HG03442 (cell line): ENCODE results near the gene DDR1.
"Not testable (repeated sequence)": the region's sequence is repeated elsewhere in the genome, so short reads cannot be mapped to it uniquely, and the experiment has no call there.

ENCODE experiments used
- ATAC-seq: cut with Tn5 transposase; IDR thresholded peaks from one replicate; pipeline ENCODE4 v1.9.1; 2021; ENCODE audit warnings: mild to moderate bottlenecking, moderate library complexity; ENCODE audit not compliant: unreplicated experiment

Gene DDR1

DNA sequence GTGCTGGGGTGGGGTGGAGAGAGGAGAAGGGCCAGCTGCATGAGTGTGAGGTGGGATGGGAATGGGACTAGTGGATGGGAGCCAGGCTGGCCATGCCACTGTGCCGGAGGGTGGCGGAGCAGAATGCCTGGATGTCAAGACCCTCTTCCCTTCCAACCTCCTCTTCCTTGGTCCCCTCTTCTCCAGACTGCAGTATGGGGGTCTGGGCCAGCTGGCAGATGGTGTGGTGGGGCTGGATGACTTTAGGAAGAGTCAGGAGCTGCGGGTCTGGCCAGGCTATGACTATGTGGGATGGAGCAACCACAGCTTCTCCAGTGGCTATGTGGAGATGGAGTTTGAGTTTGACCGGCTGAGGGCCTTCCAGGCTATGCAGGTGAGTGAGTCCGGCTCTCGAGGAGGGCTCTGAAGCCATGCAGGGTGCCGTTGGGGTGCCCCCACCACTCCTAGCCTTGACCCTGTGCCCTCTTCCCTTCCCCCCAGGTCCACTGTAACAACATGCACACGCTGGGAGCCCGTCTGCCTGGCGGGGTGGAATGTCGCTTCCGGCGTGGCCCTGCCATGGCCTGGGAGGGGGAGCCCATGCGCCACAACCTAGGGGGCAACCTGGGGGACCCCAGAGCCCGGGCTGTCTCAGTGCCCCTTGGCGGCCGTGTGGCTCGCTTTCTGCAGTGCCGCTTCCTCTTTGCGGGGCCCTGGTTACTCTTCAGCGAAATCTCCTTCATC, 7.7 kb downstream of the DDR1 start:
- ATAC-seq = no peak

DNA sequence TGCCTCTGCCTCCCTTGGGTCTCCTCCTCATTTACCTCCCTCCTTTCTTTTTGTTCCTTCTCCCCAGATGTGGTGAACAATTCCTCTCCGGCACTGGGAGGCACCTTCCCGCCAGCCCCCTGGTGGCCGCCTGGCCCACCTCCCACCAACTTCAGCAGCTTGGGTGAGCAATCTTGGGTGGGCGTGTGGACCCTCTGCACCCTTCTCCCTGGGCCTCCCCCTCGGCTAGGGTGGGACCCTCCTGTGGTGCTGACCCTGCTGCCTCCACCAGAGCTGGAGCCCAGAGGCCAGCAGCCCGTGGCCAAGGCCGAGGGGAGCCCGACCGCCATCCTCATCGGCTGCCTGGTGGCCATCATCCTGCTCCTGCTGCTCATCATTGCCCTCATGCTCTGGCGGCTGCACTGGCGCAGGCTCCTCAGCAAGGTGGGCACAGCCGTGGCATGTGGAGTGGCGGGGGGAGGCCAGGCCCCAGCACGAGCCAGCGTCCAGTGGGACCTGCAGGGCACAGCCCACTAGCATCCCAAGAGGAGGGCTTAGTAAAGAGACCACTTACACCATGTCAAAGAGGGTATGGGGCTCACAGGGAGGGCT, 8.8 kb downstream of the DDR1 start:
- no peak for ATAC-seq

DNA sequence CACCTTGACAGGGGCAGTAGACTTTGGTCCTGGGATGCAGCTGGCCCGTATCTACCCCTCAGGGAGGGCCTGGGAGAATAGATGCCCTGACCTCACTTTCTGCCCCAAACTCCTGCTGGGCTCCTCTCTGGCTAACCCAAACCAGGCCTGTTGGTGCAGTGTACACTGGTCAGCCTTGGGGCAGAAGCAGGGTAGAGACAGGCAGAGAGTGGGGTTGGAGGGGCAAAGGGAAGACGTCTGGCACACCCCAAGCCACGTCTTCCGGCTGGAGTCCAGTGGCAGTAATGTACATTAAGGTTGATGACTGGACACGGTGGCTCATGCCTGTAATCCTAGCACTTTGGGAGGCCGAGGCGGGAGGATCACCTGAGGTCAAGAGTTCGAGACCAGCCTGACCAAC, 9.3 kb downstream of the DDR1 start:
- ATAC-seq = no peak

DNA sequence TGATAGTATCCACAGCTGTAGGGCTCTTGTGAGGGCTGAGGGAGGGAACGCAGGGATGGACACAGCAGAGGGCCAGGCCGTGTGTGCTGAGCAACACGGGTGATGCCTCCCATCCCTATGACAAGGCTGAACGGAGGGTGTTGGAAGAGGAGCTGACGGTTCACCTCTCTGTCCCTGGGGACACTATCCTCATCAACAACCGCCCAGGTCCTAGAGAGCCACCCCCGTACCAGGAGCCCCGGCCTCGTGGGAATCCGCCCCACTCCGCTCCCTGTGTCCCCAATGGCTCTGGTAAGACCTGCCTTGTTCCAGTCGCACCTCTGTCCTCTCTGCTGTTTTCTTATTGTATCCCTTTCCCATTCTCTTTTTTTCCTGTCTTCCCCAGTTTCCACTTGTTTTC, 10.1 kb downstream of the DDR1 start:
- no peak for ATAC-seq

DNA sequence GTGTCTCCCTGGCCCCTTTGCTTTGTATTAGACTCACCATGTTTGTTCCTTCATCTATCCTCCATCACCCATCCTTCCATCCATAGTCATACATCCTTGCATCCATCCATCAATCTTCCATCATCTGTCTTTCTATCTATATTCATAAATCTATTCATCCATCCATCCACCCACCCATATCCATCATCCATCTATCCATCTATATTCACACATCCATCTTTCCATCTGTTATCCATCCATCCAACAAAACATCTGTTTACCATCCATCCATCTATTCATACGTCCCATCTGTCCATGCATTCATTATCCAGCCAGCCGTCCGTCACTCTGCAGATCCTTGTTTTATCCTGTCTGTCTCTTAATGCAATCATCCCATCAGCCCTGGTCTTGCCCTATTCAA, 10.6 kb downstream of the DDR1 start:
- no peak for ATAC-seq

DNA sequence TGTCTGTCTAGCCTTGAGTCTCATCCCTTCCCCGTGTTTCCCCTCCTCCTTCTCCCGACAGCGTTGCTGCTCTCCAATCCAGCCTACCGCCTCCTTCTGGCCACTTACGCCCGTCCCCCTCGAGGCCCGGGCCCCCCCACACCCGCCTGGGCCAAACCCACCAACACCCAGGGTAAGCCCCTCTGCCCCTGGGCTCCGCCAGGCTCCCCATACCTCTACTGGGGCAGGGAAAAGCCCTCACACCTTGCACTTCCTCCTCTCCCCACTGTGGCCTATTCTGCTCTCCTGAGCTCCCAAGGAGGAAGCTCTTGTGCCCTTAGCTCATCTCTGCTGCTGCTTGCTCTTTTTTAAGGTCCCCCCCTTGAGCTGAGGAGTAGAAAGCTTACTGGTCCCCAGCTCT, 11.0 kb downstream of the DDR1 start:
- ATAC-seq = no peak

DNA sequence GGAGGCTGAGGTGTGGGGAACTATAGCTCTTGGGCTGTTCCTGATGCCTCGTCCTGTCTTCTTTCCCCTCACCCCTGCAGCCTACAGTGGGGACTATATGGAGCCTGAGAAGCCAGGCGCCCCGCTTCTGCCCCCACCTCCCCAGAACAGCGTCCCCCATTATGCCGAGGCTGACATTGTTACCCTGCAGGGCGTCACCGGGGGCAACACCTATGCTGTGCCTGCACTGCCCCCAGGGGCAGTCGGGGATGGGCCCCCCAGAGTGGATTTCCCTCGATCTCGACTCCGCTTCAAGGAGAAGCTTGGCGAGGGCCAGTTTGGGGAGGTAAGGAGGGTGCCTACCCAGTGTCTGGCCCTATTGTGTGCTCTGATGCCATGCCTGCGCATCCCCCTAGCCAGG, 12.2 kb downstream of the DDR1 start:
- no peak for ATAC-seq

DNA sequence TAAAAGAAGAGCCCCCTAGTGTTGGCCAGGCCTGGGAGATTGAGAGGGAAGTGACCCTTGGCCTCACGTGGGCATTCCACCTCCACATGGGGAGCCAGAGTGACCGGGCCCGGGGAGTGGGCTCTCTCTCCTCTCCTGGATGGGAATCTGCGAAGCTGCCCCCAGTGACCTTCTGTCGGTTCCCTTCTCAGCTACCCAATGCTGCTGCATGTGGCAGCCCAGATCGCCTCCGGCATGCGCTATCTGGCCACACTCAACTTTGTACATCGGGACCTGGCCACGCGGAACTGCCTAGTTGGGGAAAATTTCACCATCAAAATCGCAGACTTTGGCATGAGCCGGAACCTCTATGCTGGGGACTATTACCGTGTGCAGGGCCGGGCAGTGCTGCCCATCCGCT, 13.6 kb downstream of the DDR1 start:
- no peak for ATAC-seq

DNA sequence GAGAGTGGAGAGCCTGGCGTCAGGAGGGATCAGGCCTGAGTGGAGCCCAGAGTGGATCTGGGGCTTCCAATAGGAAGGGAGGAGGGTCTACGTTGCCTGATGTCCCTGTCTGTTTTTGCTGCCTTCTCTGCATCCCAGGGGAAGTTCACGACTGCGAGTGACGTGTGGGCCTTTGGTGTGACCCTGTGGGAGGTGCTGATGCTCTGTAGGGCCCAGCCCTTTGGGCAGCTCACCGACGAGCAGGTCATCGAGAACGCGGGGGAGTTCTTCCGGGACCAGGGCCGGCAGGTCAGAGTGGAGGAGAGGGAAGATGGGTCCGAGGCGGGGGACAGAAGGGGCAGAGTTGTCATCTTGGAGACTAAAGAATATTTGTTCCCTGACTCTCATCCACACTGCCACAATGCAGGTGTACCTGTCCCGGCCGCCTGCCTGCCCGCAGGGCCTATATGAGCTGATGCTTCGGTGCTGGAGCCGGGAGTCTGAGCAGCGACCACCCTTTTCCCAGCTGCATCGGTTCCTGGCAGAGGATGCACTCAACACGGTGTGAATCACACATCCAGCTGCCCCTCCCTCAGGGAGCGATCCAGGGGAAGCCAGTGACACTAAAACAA, 14.5 kb downstream of the DDR1 start:
- ATAC-seq = no peak

DNA sequence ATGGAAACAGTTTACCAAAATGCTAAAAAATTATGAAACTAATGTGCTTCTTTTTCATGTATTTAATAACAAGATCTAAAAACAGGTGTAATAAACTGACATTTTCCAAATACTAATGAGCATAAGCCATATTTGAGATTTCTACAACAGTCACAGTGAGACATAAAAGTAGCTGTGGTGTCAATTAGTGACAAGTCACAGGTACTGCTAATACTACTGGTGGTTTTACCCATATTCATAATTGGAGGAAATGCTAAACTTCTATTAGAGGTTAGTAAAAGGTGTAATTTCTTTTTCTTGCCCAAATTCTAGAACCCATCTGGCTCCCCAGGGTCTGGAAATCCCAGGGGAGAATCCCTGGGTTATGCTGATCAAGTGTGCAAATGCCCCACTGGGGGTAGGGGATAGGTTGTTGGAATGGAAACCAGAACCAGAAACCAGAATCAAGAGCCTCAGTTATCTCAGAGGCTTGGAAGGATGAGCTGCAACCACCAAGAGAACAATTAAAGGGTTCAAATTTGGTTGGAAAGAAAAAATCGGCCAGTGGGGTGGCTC, 16.6 kb downstream of the DDR1 start:
- no peak for ATAC-seq

DNA sequence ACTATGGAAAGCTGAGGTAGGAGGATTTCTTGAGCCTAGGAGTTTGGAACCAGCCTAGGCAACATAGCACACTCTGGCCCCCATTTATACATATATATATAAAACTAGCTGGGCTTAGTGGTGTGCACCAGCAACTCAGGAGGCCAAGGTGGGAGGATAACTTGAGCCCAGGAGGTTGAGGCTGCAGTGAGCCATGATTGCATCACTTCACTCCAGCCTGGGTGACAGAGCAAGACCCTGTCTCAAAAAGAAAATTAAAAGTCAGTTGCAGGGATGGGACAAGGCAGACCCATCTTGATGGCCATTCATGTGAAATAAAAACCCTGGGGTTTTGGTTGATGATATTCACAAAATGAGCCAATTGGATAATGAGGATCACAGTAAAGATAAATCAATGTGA, 17.1 kb downstream of the DDR1 start:
- no peak for ATAC-seq

DNA sequence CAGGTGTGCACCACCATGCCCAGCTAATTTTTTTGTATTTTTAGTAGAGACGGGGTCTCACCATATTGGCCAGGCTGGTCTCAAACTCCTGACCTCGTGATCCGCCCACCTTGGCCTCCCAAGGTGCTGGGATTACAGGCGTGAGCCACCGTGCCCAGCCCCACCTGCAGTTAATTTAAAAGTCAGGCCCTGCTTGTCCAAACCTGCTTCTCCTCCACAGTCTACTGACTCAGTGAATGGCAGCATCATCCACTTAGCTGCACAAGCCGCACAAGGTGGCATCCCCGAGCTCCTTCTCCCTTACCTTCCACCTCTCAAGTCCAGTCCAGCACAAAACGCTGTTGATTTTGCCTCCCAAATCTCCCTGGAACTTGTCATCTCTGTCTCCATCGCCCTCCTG, 17.9 kb downstream of the DDR1 start:
- not testable (repeated sequence) for ATAC-seq

DNA sequence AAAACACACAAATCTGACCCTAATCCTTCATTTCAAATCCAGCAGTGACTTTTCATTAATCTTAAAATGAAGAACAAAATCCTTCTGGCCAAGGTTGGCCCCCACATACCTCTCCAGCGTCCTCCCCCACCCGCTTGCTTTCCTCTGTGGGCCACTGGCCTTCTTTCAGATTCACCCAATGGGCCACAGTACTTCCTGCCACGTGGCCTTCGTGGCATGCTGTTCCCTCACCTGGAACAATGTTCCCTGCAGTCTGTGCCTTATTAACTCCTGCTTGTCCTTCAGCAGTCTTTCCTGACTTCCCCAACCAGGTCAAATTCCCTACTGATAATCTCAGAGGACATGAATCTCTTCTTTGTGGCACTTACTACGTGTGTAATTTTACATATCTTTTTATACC, 18.4 kb downstream of the DDR1 start:
- no peak for ATAC-seq

DNA sequence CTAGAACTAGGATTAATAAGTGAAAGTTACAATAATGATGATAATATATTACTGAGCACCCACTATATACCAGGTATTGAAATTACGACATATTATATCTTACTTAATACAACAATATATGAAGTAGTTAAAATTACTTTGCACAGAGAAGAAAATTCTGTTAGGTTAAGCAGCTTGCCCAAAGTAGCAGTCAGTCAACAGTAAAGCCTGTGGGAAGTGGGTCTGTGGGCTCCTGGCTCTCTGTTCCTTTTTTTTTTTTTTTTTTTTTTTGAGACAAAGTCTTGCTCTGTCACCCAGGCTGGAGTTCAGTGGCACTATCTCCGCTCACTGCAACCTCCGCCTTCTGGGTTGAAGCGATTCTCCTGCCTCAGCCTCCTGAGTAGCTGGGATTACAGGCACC, 18.9 kb downstream of the DDR1 start:
- no peak for ATAC-seq

DNA sequence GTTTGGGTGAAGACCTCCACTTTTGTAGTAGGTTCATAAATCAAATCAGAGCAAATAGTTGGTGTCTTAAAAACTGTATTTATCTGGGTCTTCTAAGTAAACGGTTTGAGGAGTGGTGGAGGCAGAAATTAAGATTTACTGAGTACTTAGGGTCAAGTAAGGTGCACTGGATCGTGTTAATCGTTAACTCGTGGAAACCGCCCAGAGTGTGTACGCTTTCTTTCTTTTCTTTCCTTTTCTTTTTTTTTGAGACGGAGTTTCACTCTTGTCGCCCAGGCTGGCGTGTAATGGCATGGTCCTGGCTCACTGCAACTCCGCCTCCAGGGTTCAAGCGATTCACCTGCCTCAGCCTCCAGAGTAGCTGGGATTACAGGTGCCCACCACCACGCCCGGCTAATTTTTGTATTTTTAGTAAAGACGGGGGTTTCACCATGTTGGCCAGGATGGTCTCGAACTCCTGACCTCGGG, 23.0 kb downstream of the DDR1 start:
- ATAC-seq = not testable (repeated sequence)

DNA sequence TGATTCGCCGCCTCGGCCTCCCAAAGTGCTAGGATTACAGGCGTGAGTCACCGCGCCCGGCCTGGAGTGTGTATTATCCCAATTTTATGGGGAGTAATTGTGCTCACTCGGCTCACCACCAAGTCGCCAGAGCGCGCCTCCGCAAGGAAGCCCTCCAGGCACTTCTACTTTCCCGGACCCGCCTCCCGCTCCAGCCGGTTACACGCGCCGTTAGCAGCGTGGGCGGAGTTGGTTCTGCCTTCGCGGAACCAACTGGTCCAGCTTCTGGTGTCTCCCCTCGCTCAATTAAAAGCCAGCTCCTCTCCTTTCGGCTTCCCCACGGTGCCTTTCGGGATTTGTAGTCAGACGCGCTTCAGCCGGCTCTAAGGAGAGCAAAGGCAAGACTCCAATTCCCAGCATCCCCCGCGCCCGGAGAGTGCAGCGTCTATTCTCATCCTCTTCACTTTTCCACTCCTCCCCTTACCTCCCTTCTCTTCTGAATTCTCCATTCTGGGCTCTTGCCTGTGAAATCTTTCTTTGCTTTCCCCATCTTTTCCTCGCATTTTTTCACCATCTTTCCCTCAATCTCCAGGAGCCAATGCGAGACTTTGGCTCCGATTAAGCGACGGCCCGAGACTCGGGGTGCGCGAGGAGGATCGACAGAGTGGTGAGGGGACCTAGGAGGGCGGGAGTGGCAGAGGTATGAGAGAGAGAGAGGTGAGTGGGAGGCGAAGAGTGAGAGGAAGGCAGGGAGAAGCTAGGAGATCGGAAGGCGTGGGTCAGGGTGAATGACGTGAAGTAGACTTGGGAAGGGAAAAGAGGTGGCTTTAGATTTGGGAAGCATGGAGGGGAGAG, 23.7 kb downstream of the DDR1 start, which contains the start of gene GTF2H4:
Gene GTF2H4, plus strand, starts transcription at position 450 of the 834 bp plus-strand sequence.
- ATAC-seq = peak; percentile 96

DNA sequence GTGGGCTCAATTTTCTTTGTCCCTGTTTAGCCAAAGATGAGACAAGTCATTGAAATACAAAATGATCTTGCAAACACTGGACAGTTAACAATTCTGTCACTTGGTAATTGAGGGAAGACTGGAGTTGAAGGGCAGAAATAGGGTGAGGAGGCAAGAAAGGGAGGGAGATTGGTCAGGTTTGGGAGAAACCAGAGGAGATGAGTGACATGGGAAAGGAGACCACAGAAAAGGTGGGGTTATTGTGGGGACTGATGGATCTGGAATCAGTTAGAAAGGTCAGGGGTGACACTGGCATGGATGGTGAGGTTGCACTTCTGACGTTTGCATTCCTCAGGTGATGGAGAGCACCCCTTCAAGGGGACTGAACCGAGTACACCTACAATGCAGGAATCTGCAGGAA, 24.4 kb downstream of the DDR1 start:
- no peak for ATAC-seq

DNA sequence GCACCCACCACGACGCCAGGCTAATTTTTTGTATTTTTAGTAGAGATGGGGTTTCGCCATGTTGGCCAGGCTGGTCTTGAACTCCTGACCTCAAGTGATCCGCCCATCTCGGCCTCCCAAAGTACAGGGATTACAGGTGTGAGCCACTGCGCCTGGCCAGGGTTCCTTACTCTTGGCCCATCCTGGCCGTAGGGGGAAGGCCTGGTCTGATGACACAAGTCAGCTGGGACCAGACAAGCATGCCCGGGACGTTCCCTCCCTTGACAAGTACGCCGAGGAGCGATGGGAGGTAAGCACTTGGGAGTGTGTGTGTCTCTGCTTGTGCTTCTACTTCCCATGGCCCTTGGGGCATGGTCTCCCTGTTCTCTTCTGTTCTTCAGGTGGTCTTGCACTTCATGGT, 26.2 kb downstream of the DDR1 start:
- ATAC-seq = not testable (repeated sequence)

DNA sequence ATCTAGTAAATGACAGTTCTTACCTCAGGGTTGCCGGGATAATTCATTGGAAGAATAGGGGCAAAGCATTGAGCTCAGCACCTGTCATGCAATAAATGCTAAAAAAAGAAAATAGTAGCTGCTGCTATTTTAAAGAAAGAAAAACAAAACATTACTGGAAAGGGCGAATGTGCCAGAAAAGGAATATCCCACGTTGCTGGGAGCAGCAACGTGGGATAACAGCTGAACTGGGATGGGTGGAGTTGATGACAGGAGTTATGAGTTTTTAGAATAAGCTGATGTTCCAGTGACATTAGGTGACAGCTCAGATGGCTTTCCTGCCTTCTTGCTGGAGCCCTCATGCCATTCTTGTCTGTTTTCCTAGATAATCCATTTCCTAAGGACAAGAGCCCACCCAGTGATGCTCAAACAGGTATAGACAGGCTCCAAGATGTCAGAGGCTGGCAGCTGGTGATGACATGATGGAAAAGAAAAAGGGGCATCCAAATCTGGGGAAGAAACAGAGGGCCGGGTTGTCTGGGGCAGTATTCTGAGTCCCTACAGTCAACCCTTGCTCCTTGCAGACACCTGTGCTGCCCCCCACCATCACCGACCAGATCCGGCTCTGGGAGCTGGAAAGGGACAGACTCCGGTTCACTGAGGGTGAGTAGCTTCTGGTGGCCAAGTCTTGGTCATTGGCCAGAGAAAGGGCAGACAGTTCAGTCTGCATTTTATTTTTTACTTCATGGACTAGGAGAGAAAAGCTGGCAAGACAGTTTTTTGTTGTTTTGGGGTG, 28.6 kb downstream of the DDR1 start:
- no peak for ATAC-seq

DNA sequence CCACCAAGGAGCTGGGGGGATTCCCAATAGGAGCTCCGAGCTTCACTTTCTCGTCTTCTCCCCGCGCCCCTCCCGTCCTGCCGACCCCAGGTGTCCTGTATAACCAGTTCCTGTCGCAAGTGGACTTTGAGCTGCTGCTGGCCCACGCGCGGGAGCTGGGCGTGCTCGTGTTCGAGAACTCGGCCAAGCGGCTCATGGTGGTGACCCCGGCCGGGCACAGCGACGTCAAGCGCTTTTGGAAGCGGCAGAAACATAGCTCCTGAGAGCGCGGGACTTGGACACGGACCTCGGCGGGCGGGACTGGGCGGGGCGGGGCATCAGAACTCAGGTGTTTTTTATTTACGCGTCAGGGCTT, 29.4 kb downstream of the DDR1 start:
- peak; percentile 7 for ATAC-seq
